ENCODE measurements around the gene PTGER2. TPM values are rescaled to one million over a fixed set of nuclear protein-coding genes. Genes with fewer than 3 reads are reported as not detected.

The PTGER2 gene
- polyA plus RNA-seq, 1 experiment: 0.43 TPM

- Histone ChIP-seq H3K36me3 (ENCODE audit: control insufficient read depth, insufficient read depth, low read length) (no peaks in the 10 kb centered on the region), H3K27me3 (ENCODE audit: control insufficient read depth, insufficient read depth, low read length) (no peaks in the 10 kb centered on the region), H3K4me3 (ENCODE audit: low read depth, low read length) (no peak overlapping the region)
- DNase-seq (ENCODE audit: low read depth): no peak
- TF ChIP-seq CTCF (IDR thresholded peaks at IDR 0.05; ENCODE audit: insufficient read depth, low read depth, low read length): no peak
- ChIA-PET POLR2A (no interaction called here), CTCF (no interaction called here)
These were observed 34.7 kb downstream of the PTGER2 start for GRCh38 chr14:52348776-52349175.

DNA sequence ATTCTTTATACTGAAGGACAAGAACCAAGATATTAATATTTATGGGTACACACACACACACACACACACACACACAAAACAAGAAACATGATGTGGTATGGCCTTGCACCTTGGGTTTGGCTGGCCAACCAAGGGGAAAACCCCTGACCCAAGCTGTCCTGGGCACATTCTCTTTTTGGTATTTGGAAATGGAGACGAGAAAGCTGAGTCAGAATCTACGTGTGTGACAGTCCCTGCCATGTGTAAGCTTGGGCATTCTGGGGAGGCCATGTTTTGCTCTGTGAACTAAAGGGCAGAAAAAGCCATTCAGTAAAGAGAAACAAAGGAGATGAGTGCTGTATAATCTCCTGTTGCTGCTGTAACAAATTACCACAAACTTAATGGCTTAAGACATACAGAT is 35.6 kb downstream of the PTGER2 start:
- CTCF ChIA-PET: interaction anchor here (1.2 kb wide), 2 partner anchors 107 to 1973 kb away, joined by 3 to 4 read pairs; no protein-coding TSS in a partner anchor
- no peak overlapping the region for H3K4me3 ChIP-seq (ENCODE audit: low read depth, low read length)
- no peak for DNase-seq (ENCODE audit: low read depth)
- H3K27me3 ChIP-seq (ENCODE audit: control insufficient read depth, insufficient read depth, low read length): no peaks in the 10 kb centered on the region
- POLR2A ChIA-PET: no interaction called here
- no peaks in the 10 kb centered on the region for H3K36me3 ChIP-seq (ENCODE audit: control insufficient read depth, insufficient read depth, low read length)
- no peak for TF ChIP-seq CTCF (IDR thresholded peaks at IDR 0.05; ENCODE audit: insufficient read depth, low read depth, low read length)

- H3K4me3 ChIP-seq (ENCODE audit: low read depth, low read length): no peak overlapping the region
- TF ChIP-seq CTCF (IDR thresholded peaks at IDR 0.05; ENCODE audit: insufficient read depth, low read depth, low read length): no peak
- no peaks in the 10 kb centered on the region for H3K36me3 ChIP-seq (ENCODE audit: control insufficient read depth, insufficient read depth, low read length)
- POLR2A ChIA-PET: no interaction called here
- CTCF ChIA-PET: interaction anchor here (1.0 to 1.2 kb wide), 4 partner anchors 12 to 1973 kb away, joined by 3 to 4 read pairs (median 3); no protein-coding TSS in a partner anchor
- no peak for DNase-seq (ENCODE audit: low read depth)
- H3K27me3 ChIP-seq (ENCODE audit: control insufficient read depth, insufficient read depth, low read length): no peaks in the 10 kb centered on the region
These were observed 36.3 kb downstream of the PTGER2 start for GRCh38 chr14:52350445-52350844.

GRCh38 chr14:52351233-52352060 is 37.3 kb downstream of the PTGER2 start:
- Histone ChIP-seq H3K27me3 (ENCODE audit: control insufficient read depth, insufficient read depth, low read length) (no peaks in the 10 kb centered on the region), H3K4me3 (ENCODE audit: low read depth, low read length) (no peak overlapping the region), H3K36me3 (ENCODE audit: control insufficient read depth, insufficient read depth, low read length) (no peaks in the 10 kb centered on the region)
- peak; percentile 80 for DNase-seq (ENCODE audit: low read depth)
- ChIA-PET POLR2A (no interaction called here), CTCF (interaction anchor here (1.0 to 1.1 kb wide), 3 partner anchors 11 to 107 kb away, joined by 3 to 4 read pairs (median 3); no protein-coding TSS in a partner anchor)
- no peak for TF ChIP-seq CTCF (IDR thresholded peaks at IDR 0.05; ENCODE audit: insufficient read depth, low read depth, low read length)

DNA sequence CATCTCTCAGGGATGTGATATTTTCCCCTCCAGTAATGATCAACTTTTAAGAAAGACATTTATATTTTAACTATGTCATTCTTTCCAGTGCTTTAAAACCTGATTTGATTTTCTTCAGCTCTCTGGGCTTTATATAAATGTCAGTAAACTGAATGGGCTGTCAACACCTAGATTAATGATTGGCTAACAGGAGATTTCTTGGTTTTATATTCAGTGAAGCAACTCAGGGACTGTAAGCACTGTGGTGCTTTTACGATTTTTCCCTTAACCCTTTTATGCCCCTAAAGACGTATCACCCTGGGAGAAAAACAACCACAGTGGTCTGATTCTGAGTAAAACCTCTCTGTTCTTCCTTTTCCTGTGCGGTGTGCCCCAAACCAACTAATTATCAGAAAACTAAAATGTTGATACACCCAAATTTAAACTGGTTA is 38.0 kb downstream of the PTGER2 start:
- Histone ChIP-seq H3K4me3 (ENCODE audit: low read depth, low read length) (no peak overlapping the region), H3K36me3 (ENCODE audit: control insufficient read depth, insufficient read depth, low read length) (no peaks in the 10 kb centered on the region), H3K27me3 (ENCODE audit: control insufficient read depth, insufficient read depth, low read length) (no peaks in the 10 kb centered on the region)
- POLR2A ChIA-PET: no interaction called here
- no peak for TF ChIP-seq CTCF (IDR thresholded peaks at IDR 0.05; ENCODE audit: insufficient read depth, low read depth, low read length)
- DNase-seq (ENCODE audit: low read depth): no peak
- CTCF ChIA-PET: interaction anchor here (1.1 kb wide), 1 partner anchor 106 kb away, joined by 4 read pairs; no protein-coding TSS in a partner anchor

Measured in BJ (cell line).